GM23248 (cell line): Measurements from ENCODE around the gene TMEM25. TPM values are rescaled to one million over a fixed set of nuclear protein-coding genes. Genes with fewer than 3 reads are reported as not detected.

Source experiments
- DNase-seq: peaks from one replicate; pipeline ENCODE4 v3.0.0-alpha.2; 2015
- H2AFZ ChIP-seq: fragments of 200-600 bp; sonication (generic); 2 replicates; pipeline ENCODE4 v1.6.1; 2016; ENCODE audit warnings: antibody characterized with exemption
- H3F3A ChIP-seq: fragments of 200-600 bp; sonication (generic); 2 replicates; pipeline ENCODE4 v1.6.1; 2016; ENCODE audit warnings: mild to moderate bottlenecking, antibody characterized with exemption, mixed run types; ENCODE audit not compliant: insufficient read depth
- H3K27ac ChIP-seq: fragments of 200-600 bp; sonication (generic); 2 replicates; pipeline ENCODE4 v1.5.1; 2016; ENCODE audit warnings: mild to moderate bottlenecking
- H3K27me3 ChIP-seq: fragments of 200-600 bp; sonication (generic); replicated peaks from 2 replicates; pipeline ENCODE4 v1.6.1; 2016; ENCODE audit warnings: mild to moderate bottlenecking; ENCODE audit not compliant: insufficient read depth
- H3K36me3 ChIP-seq: fragments of 200-600 bp; sonication (generic); 2 replicates; pipeline ENCODE4 v1.6.1; 2016; ENCODE audit warnings: low read depth, mild to moderate bottlenecking
- H3K4me1 ChIP-seq: fragments of 200-600 bp; sonication (generic); 2 replicates; pipeline ENCODE4 v1.6.1; 2016; ENCODE audit warnings: mild to moderate bottlenecking; ENCODE audit not compliant: insufficient read depth
- H3K4me2 ChIP-seq: fragments of 200-600 bp; sonication (generic); one replicate; pipeline ENCODE4 v1.6.1; 2016; ENCODE audit warnings: mild to moderate bottlenecking; ENCODE audit not compliant: unreplicated experiment
- H3K4me3 ChIP-seq: fragments of 200-600 bp; sonication (generic); 2 replicates; pipeline ENCODE4 v1.5.1; 2016; ENCODE audit warnings: mild to moderate bottlenecking
- H3K79me2 ChIP-seq: fragments of 200-600 bp; sonication (generic); 2 replicates; pipeline ENCODE4 v1.6.1; 2016; ENCODE audit warnings: mild to moderate bottlenecking; ENCODE audit not compliant: insufficient read depth
- H3K9ac ChIP-seq: fragments of 200-600 bp; sonication (generic); 2 replicates; pipeline ENCODE4 v1.6.1; 2016; ENCODE audit warnings: mild to moderate bottlenecking
- H3K9me2 ChIP-seq: fragments of 200-600 bp; sonication (generic); 2 replicates; pipeline ENCODE4 v1.6.1; 2016; ENCODE audit warnings: mixed run types, mild to moderate bottlenecking, moderate library complexity; ENCODE audit not compliant: insufficient read depth
- H3K9me3 ChIP-seq: fragments of 200-600 bp; sonication (generic); one replicate; pipeline ENCODE4 v1.6.1; 2017; ENCODE audit warnings: low read depth
- H4K20me1 ChIP-seq: fragments of 200-600 bp; sonication (generic); 2 replicates; pipeline ENCODE4 v1.6.0; 2016; ENCODE audit not compliant: insufficient read depth
- EZH2 ChIP-seq: fragments of 200-600 bp; sonication (generic); IDR thresholded peaks from 2 replicates; pipeline ENCODE4 v1.6.1; 2018; ENCODE audit warnings: antibody characterized with exemption, mild to moderate bottlenecking; ENCODE audit not compliant: insufficient read depth, poor library complexity, severe bottlenecking
- EZH2phosphoT487 ChIP-seq: fragments of 200-600 bp; sonication (generic); IDR thresholded peaks from 2 replicates; pipeline ENCODE4 v1.6.1; 2018; ENCODE audit warnings: antibody characterized with exemption, moderate library complexity, mild to moderate bottlenecking, low read depth; ENCODE audit not compliant: insufficient read depth
- WGBS, 2 experiments: methylation state at CpG; one replicate each; pipeline ENCODE4 v1.1.6; 2015 to 2017; ENCODE audit warnings: low lambda C conversion rate in 2 of 2, low coverage in 1 of 2; ENCODE audit errors: missing lambda C conversion rate in 2 of 2; 5-methylcytosine and 5-hydroxymethylcytosine counted together
- in situ Hi-C: fragments of 300-500 bp; cut with MboI; formaldehyde crosslinking; loops from 2 replicates; pipeline ENCODE4 v1.15.0; 2020
- polyA plus RNA-seq: library from polyadenylated mRNA; unstranded; fragments of >200 nt; fragmentation: Nextera tagmentation; extraction: Ambion mirVana; gene quantifications from 2 replicates; pipeline ENCODE4 v1.2.1, GENCODE V29; 2016
- total RNA-seq: library from RNA; depleted of rRNA; stranded (reverse); fragments of >200 nt; shearing (Covaris generic); gene quantifications from 2 replicates; pipeline ENCODE4 v1.2.3, GENCODE V29; 2014

Gene TMEM25
- total and polyA plus RNA-seq, 2 experiments from 2014 or later = 7.1 to 10.6 TPM

GRCh38 chr11:118524757-118525470 is 6.1 kb upstream of the TMEM25 start:
- H3K4me3 ChIP-seq = no peak overlapping the region
- H3F3A ChIP-seq = peaks cover 13% of the 10 kb centered on the region; the same call in 1 of the 2 replicates
- TF ChIP-seq EZH2phosphoT487 (no peak), EZH2 (no peak)
- no peak overlapping the region for H3K9ac ChIP-seq
- in situ Hi-C loops = no loop called here
- H3K79me2 ChIP-seq = no peaks in the 10 kb centered on the region
- H3K27ac ChIP-seq = no peak overlapping the region
- H3K4me2 ChIP-seq = no peak overlapping the region
- H2AFZ ChIP-seq = no peak overlapping the region
- H3K9me2 ChIP-seq = no peaks in the 10 kb centered on the region
- no peaks in the 10 kb centered on the region for H3K27me3 ChIP-seq
- H3K4me1 ChIP-seq = no peaks in the 10 kb centered on the region
- 90 to 92% methylated on average over 6 of the region's 6 CpGs for WGBS, 2 experiments
- no peaks in the 10 kb centered on the region for H4K20me1 ChIP-seq
- peaks cover 24% of the 10 kb centered on the region for H3K36me3 ChIP-seq
- no peak for DNase-seq
- no peaks in the 10 kb centered on the region for H3K9me3 ChIP-seq

- peaks cover 9% of the 10 kb centered on the region; the same call in 1 of the 2 replicates for H3K36me3 ChIP-seq
- no peaks in the 10 kb centered on the region for H3K4me1 ChIP-seq
- no peak overlapping the region for H3K27ac ChIP-seq
- no peaks in the 10 kb centered on the region for H3K9me2 ChIP-seq
- DNase-seq = no peak
- TF ChIP-seq EZH2phosphoT487 (no peak), EZH2 (no peak)
- no peak overlapping the region for H3K4me3 ChIP-seq
- no peak overlapping the region for H3K4me2 ChIP-seq
- no peaks in the 10 kb centered on the region for H3K27me3 ChIP-seq
- in situ Hi-C loops = no loop called here
- H3K9me3 ChIP-seq = no peaks in the 10 kb centered on the region
- no peaks in the 10 kb centered on the region for H3K79me2 ChIP-seq
- H2AFZ ChIP-seq = no peak overlapping the region
- H4K20me1 ChIP-seq = no peaks in the 10 kb centered on the region
- H3K9ac ChIP-seq = no peak overlapping the region
- 0 out of 2 replicates have a peak, but pooled peaks cover 4% of the 10 kb centered on the region for H3F3A ChIP-seq
- 99 to 100% methylated on average over 2 of the region's 2 CpGs for WGBS, 2 experiments
These were observed 4.3 kb upstream of the TMEM25 start for GRCh38 chr11:118526688-118527087.

- Histone ChIP-seq H4K20me1 (no peaks in the 10 kb centered on the region), H3K27ac (no peak within 1 kb of the TSS), H3K9me2 (no peaks in the 10 kb centered on the region), H3K4me2 (no peak within 1 kb of the TSS), H2AFZ (no peak within 1 kb of the TSS), H3F3A (0 out of 2 replicates have a peak, but pooled peaks cover 3% of the 10 kb centered on the region), H3K4me3 (no peak within 1 kb of the TSS), H3K4me1 (no peaks in the 10 kb centered on the region), H3K9me3 (no peaks in the 10 kb centered on the region), H3K27me3 (no peaks in the 10 kb centered on the region), H3K79me2 (no peaks in the 10 kb centered on the region), H3K36me3 (peaks cover 5% of the 10 kb centered on the region; the same call in 1 of the 2 replicates), H3K9ac (no peak within 1 kb of the TSS)
- in situ Hi-C loops = no loop called here
- TF ChIP-seq EZH2phosphoT487 = no peak
- no peak for TF ChIP-seq EZH2
- no peak for DNase-seq
- WGBS, 2 experiments = 65 to 76% methylated on average over 3 of the region's 3 CpGs
These were observed 3.9 kb upstream of the TMEM25 start, which contains the start of gene TTC36 for GRCh38 chr11:118527109-118527508. Gene TTC36, plus strand, starts transcription at chr11:118527474. Its CDS starts 21 bp downstream, at chr11:118527495.

- Histone ChIP-seq H3K27me3 (no peaks in the 10 kb centered on the region), H3K4me1 (no peaks in the 10 kb centered on the region), H3K9me3 (no peaks in the 10 kb centered on the region), H3K9me2 (no peaks in the 10 kb centered on the region), H3K27ac (no peak overlapping the region), H2AFZ (no peak overlapping the region), H3K36me3 (no peaks in the 10 kb centered on the region), H3K79me2 (no peaks in the 10 kb centered on the region), H3K9ac (no peak overlapping the region), H3K4me2 (no peak overlapping the region), H3K4me3 (no peak overlapping the region), H4K20me1 (no peaks in the 10 kb centered on the region), H3F3A (no peaks in the 10 kb centered on the region)
- DNase-seq = no peak
- TF ChIP-seq EZH2 = no peak
- no peak for TF ChIP-seq EZH2phosphoT487
- in situ Hi-C loops = no loop called here
- WGBS, 2 experiments = 83 to 87% methylated on average over 6 of the region's 6 CpGs
These were observed 2.5 kb upstream of the TMEM25 start for GRCh38 chr11:118528511-118528910.
